Common myeloid progenitor, CD34-positive (primary cell): ENCODE results near the gene TEX48.

Source experiments
- CTCF ChIA-PET: fragments of 350-600 bp; sonication (Branson Sonifier 250); formaldehyde crosslinking; loops from one replicate; lab custom pipeline; 2021; ENCODE audit warnings: antibody characterized with exemption; lab: Charles Lee
- POLR2A ChIA-PET: fragments of 350-600 bp; sonication (Branson Sonifier 250); formaldehyde crosslinking; loops from one replicate; lab custom pipeline; 2021; ENCODE audit warnings: antibody characterized with exemption; lab: Charles Lee
- DNase-seq, 3 donors: peaks; one replicate each; pipeline versions ENCODE4 v3.0.0 to v3.0.0-alpha.2; 2013
- H3K27ac ChIP-seq, 2 experiments: 1 replicate in 1 of 2; 2 replicates in 1 of 2; pipeline ENCODE4 v1.7.0; 2013; ENCODE audit warnings: inconsistent platforms in 2 of 2, low read length in 2 of 2, mild to moderate bottlenecking in 2 of 2, low read depth in 1 of 2, moderate library complexity in 1 of 2; ENCODE audit not compliant: severe bottlenecking in 2 of 2, insufficient read depth in 1 of 2, poor library complexity in 1 of 2
- H3K27me3 ChIP-seq, 5 experiments: replicated peaks in 2 of 5; 1 replicate in 3 of 5; 2 replicates in 2 of 5; pipeline versions ENCODE4 v1.6.1 to v1.7.0; 2013; ENCODE audit warnings: low read length in 4 of 5, mild to moderate bottlenecking in 2 of 5, moderate library complexity in 2 of 5, inconsistent platforms in 1 of 5; ENCODE audit not compliant: insufficient read depth in 5 of 5, control insufficient read depth in 4 of 5
- H3K36me3 ChIP-seq, 4 experiments: 1 replicate in 2 of 4; 2 replicates in 2 of 4; pipeline versions ENCODE4 v1.6.1 to v1.7.0; 2013; ENCODE audit warnings: low read length in 3 of 4, control low read depth in 1 of 4, mild to moderate bottlenecking in 1 of 4; ENCODE audit not compliant: control insufficient read depth in 4 of 4, insufficient read depth in 4 of 4
- H3K4me1 ChIP-seq, 4 experiments: 1 replicate in 3 of 4; 2 replicates in 1 of 4; pipeline versions ENCODE4 v1.6.1 to v1.7.1; 2013; ENCODE audit warnings: low read length in 3 of 4, mild to moderate bottlenecking in 3 of 4, control low read depth in 1 of 4, inconsistent platforms in 1 of 4, moderate library complexity in 1 of 4; ENCODE audit not compliant: control insufficient read depth in 4 of 4, insufficient read depth in 4 of 4; ENCODE audit errors: control extremely low read depth in 1 of 4
- H3K4me3 ChIP-seq, 7 experiments: 1 replicate in 4 of 7; 2 replicates in 3 of 7; pipeline versions ENCODE4 v1.5.1 to v1.7.0; 2013; ENCODE audit warnings: mild to moderate bottlenecking in 7 of 7, low read length in 6 of 7, moderate library complexity in 6 of 7, inconsistent platforms in 2 of 7, low read depth in 2 of 7, control low read depth in 1 of 7; ENCODE audit not compliant: insufficient read depth in 4 of 7, control insufficient read depth in 1 of 7; ENCODE audit errors: extremely low read depth in 1 of 7
- H3K9me3 ChIP-seq, 5 experiments: 1 replicate in 4 of 5; 2 replicates in 1 of 5; pipeline versions ENCODE4 v1.6.1 to v1.7.1; 2013; ENCODE audit warnings: low read length in 4 of 5, mild to moderate bottlenecking in 2 of 5, inconsistent platforms in 1 of 5, low read depth in 1 of 5, moderate library complexity in 1 of 5; ENCODE audit not compliant: control insufficient read depth in 4 of 5, insufficient read depth in 2 of 5; ENCODE audit errors: control extremely low read depth in 1 of 5
- WGBS: methylation state at CpG from one replicate; pipeline ENCODE4 v1.1.5; 2013; ENCODE audit not compliant: insufficient coverage; 5-methylcytosine and 5-hydroxymethylcytosine counted together

Gene TEX48

DNA sequence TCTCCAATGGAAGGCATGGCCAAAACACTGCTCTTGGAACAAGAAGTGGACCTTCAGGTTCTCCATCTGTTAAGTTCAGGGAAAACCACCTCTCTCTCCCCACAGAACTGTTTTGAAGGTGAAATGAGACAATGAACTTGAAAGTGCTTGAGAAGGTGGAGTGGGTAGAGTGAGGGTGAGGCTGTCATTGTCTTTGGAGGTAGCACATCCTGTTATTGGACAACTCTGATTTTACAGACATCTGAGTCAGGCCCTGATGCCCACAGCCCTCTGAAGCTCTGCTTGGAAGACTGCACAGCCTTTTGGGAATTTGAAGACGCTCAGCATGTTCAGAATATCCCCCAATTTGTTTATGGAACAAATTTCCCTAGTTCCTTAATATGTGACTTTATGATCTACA is 27.6 kb upstream of the TEX48 start:
- H3K4me1 ChIP-seq, result no peaks in the 10 kb centered on the region
- POLR2A ChIA-PET, result no interaction called here
- no peak overlapping the region for H3K27ac ChIP-seq
- no CpG with 5 or more reads among the region's 1 CpG for WGBS
- peaks cover 0 to 6% (median 0%) of the 10 kb centered on the region in 5 experiments for H3K27me3 ChIP-seq
- no peak overlapping the region for H3K4me3 ChIP-seq
- H3K9me3 ChIP-seq, result no peaks in the 10 kb centered on the region
- CTCF ChIA-PET, result interaction anchor here (1.5 kb wide), 1 partner anchor 47 kb away, joined by 3 read pairs; no protein-coding TSS in a partner anchor
- no peaks in the 10 kb centered on the region for H3K36me3 ChIP-seq
- DNase-seq, result no peak

DNA sequence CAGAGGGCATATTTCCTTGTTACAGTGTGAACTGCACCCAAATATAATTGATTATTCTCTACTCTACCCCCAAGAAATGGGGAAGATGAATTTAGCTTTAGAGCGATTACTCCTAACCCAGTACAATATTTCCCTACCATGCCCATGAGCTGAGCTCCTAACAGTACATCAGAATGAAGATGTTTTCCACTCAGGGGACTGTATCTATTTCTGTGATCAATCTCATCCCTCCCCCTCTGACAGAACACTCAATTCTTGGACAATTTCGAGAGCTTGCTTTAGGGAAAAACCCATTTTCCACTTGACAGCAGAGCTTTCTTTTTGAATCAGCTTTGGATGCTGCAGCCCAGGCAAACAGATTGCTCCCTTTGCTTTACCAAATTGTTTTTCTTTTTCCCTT is 24.7 kb upstream of the TEX48 start:
- 100% methylated on average over 2 of the region's 2 CpGs for WGBS
- no peaks in the 10 kb centered on the region for H3K9me3 ChIP-seq
- peaks cover 0 to 6% (median 0%) of the 10 kb centered on the region in 5 experiments for H3K27me3 ChIP-seq
- no peaks in the 10 kb centered on the region for H3K4me1 ChIP-seq
- POLR2A ChIA-PET, result no interaction called here
- DNase-seq, result no peak
- no peaks in the 10 kb centered on the region for H3K36me3 ChIP-seq
- CTCF ChIA-PET, result interaction anchor here (1.0 to 1.7 kb wide), 3 partner anchors 9 to 23 kb away, joined by 4 to 5 read pairs (median 5); no protein-coding TSS in a partner anchor
- H3K27ac ChIP-seq, result no peak overlapping the region
- H3K4me3 ChIP-seq, result no peak overlapping the region

DNA sequence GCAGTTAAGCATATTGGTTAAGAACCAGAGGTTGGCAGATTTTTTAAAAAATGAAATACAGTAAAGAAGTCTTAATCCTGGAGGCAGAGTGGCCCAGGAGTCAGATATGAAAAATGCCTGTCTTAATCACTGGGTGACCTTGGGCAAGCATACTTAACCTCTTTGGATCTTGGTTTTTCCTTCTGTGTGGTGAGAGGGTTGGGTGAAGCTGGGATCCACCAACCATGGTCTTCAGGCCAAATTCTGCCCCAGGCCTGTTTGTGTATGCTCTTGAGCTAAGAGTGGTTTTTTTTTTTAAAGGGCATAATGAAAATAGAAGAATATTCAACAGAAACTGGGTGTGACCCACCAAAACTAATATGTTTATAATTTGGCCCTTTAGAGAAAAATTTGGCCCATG is 20.0 kb upstream of the TEX48 start:
- Histone ChIP-seq H3K36me3 (no peaks in the 10 kb centered on the region), H3K27me3 (no peaks in the 10 kb centered on the region), H3K27ac (no peak overlapping the region), H3K9me3 (no peaks in the 10 kb centered on the region), H3K4me1 (no peaks in the 10 kb centered on the region), H3K4me3 (no peak overlapping the region)
- CTCF ChIA-PET, result interaction anchor here (1.1 kb wide), 1 partner anchor 21 kb away, joined by 3 read pairs; no protein-coding TSS in a partner anchor
- POLR2A ChIA-PET, result no interaction called here
- DNase-seq, result no peak

DNA sequence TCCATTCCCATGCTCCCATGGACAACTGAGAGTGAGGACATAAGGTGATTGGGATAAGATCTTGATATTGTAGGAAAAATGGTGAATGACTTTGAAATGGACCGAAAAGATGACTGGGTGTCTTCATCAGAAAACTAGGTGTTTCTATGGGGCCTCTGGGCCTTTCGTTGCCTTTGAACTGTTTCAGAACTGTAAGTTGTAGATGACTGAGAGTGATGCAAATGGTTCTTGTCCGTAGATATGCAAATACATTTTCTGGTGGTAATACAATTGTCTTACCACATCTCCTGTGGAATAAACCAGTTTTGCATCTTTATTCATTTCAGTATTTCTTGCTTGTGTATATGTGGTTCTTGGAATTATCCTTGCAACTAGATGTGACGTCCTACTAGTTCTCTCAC is 16.0 kb upstream of the TEX48 start:
- 100% methylated on average over 3 of the region's 4 CpGs for WGBS
- Histone ChIP-seq H3K4me3 (no peak overlapping the region), H3K4me1 (no peaks in the 10 kb centered on the region), H3K27me3 (no peaks in the 10 kb centered on the region), H3K9me3 (no peaks in the 10 kb centered on the region), H3K27ac (no peak overlapping the region), H3K36me3 (no peaks in the 10 kb centered on the region)
- ChIA-PET CTCF (interaction anchor here (0.7 to 1.1 kb wide), 2 partner anchors 8 to 292 kb away, joined by 3 to 5 read pairs; no protein-coding TSS in a partner anchor), POLR2A (no interaction called here)
- DNase-seq, result no peak

DNA sequence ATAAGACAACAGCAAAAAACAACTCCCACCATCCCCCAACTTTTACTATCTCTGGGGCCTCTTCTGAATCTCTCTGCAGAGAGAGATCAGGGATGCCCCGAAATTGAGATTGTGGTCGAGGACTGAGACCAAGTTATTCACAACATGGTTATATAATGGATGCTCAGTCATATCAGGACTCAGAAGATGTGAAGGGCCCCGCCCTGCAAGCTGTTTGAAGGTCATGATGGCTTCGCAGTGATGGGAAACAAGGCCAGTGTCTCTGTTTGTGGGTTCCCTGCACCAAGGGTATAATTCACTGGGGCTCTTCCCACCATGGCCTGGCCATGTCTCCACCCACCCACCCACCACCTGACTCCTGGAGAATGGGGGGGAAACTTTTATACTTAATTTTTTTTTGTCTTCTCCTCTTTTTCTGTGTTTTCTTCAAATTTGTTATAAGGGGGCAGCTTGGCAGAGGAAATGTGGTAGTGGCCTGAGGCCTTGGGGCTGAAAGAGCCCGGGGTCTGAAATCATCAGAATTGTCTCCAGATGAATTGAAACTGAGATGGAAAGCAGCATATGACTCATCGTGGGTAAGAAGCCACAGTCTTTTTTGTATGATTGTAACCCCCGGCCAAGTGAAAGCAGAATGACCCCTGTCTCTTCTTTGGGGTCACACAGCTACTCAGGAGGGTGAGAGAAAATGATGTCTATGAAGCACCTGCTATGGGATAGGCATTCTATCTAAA is 15.0 kb upstream of the TEX48 start:
- no peaks in the 10 kb centered on the region for H3K27me3 ChIP-seq
- no peak overlapping the region for H3K27ac ChIP-seq
- CTCF ChIA-PET, result no interaction called here
- no peak overlapping the region for H3K4me3 ChIP-seq
- H3K36me3 ChIP-seq, result no peaks in the 10 kb centered on the region
- POLR2A ChIA-PET, result no interaction called here
- no peaks in the 10 kb centered on the region for H3K9me3 ChIP-seq
- peak in 2 of 3 donors; percentile 54 to 60 for DNase-seq
- 94% methylated on average over 5 of the region's 7 CpGs for WGBS
- no peaks in the 10 kb centered on the region for H3K4me1 ChIP-seq

DNA sequence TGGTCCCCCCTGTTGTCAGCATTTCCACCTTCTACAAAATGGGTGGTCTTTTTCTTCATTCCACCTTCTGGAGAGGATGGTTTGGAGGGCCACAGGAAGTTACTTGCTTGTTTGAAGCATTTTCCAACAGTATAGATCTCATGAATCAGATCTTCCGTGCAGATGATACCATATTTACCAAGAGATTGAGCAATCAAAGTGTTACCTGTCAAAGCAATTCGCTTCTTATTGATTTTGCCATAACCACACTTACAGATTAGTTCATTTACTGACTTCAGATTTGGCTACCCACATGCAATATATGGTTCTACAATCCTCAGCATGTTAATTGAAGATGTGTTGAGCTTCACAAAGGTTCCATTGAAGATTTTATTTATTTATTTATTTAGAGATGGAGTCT is 14.0 kb upstream of the TEX48 start:
- POLR2A ChIA-PET, result no interaction called here
- CTCF ChIA-PET, result no interaction called here
- 100% methylated on average over 2 of the region's 2 CpGs for WGBS

DNA sequence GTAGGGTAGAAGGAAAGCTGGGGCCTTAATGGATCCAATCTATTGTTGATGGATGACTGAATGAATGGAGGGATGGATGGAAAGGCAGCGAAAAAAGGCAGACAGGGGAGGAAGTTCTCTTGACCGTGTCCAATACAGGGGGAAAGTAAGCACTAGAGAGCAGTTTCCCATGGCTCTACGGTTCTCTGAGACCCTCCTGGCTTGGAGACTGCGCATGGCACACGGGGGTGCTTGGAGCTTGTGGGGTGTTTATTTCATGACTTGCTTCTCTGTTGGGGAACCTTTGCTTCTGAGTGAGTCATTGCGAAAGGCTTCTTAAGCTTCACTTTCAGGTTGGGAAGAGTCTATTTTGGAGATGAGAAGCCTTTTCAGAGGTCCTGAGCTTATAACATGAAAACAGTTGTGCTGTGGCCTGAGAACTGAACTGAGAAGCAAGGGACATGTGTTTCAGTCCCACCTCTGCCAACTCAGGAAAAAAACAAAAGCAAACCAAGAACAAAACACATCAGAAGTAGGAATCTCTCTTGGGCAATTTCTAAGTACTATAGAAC is 12.8 kb upstream of the TEX48 start:
- H3K4me3 ChIP-seq, result no peak overlapping the region
- H3K9me3 ChIP-seq, result no peaks in the 10 kb centered on the region
- ChIA-PET POLR2A (no interaction called here), CTCF (interaction anchor here (0.7 to 0.8 kb wide), 2 partner anchors 14 to 43 kb away, joined by 3 read pairs; no protein-coding TSS in a partner anchor)
- no peaks in the 10 kb centered on the region for H3K27me3 ChIP-seq
- no peak for DNase-seq
- no peaks in the 10 kb centered on the region for H3K36me3 ChIP-seq
- 100% methylated on average over 5 of the region's 6 CpGs for WGBS
- no peaks in the 10 kb centered on the region for H3K4me1 ChIP-seq
- H3K27ac ChIP-seq, result no peak overlapping the region

More for the DNA sequence above, 14.0 kb upstream of the TEX48 start:
- H3K4me3 ChIP-seq, result no peak overlapping the region
- no peaks in the 10 kb centered on the region for H3K4me1 ChIP-seq
- no peaks in the 10 kb centered on the region for H3K36me3 ChIP-seq
- no peaks in the 10 kb centered on the region for H3K27me3 ChIP-seq
- H3K27ac ChIP-seq, result no peak overlapping the region
- DNase-seq, result no peak
- H3K9me3 ChIP-seq, result no peaks in the 10 kb centered on the region
